Measurements from ENCODE around the gene NEU4. TPM values are rescaled to one million over a fixed set of nuclear protein-coding genes. Genes with fewer than 3 reads are reported as not detected.
A peak's percentile ranks its signal among the peaks of the same experiment; 100 is the strongest.

The NEU4 gene
- total and polyA plus RNA-seq, 2 of the 4 experiments (the other 2 are of a cell fraction), result not detected

GRCh38 chr2:241818943-241819270 is 9.9 kb downstream of the NEU4 start:
- no peaks in the 10 kb centered on the region for H3K36me3 ChIP-seq (ENCODE audit: control insufficient read depth, insufficient read depth, low read length)
- TF ChIP-seq BHLHE40 (IDR thresholded peaks at IDR 0.05; ENCODE audit: low read depth, low read length) (no peak), RCOR1 (IDR thresholded peaks at IDR 0.05; ENCODE audit: insufficient replicate concordance, low read length) (no peak), RAD21 (IDR thresholded peaks at IDR 0.05; ENCODE audit: low read length) (no peak), CTCF (conservative IDR thresholded peaks at IDR 0.05; ENCODE audit: low read depth, low read length) (no peak), POLR2A (IDR thresholded peaks at IDR 0.05; ENCODE audit: low read depth, low read length) (no peak), FOS (IDR thresholded peaks at IDR 0.05; ENCODE audit: low read depth, low read length) (no peak), CEBPB (IDR thresholded peaks at IDR 0.05; ENCODE audit: low read depth, low read length) (no peak), MAZ (IDR thresholded peaks at IDR 0.05; ENCODE audit: borderline replicate concordance, low read depth, low read length) (no peak), RFX5 (IDR thresholded peaks at IDR 0.05; ENCODE audit: low read depth, low read length) (no peak), NFE2L2 (IDR thresholded peaks at IDR 0.05; ENCODE audit: low read depth, low read length) (no peak), SMC3 (IDR thresholded peaks at IDR 0.05; ENCODE audit: low read depth, low read length) (no peak)
- TF ChIP-seq, protein P1, sequence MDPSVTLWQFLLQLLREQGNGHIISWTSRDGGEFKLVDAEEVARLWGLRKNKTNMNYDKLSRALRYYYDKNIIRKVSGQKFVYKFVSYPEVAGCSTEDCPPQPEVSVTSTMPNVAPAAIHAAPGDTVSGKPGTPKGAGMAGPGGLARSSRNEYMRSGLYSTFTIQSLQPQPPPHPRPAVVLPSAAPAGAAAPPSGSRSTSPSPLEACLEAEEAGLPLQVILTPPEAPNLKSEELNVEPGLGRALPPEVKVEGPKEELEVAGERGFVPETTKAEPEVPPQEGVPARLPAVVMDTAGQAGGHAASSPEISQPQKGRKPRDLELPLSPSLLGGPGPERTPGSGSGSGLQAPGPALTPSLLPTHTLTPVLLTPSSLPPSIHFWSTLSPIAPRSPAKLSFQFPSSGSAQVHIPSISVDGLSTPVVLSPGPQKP (IDR thresholded peaks at IDR 0.05; ENCODE audit: borderline replicate concordance, low read depth, low read length), result no peak
- no peak overlapping the region for H3K4me3 ChIP-seq (ENCODE audit: insufficient read depth, low read depth, low read length)
- H3K79me1 ChIP-seq (ENCODE audit: low read depth in 1 of 2, low read length in 2 of 2), result no peaks in the 10 kb centered on the region
- no peak overlapping the region for H2BK15ac ChIP-seq (ENCODE audit: low read depth, low read length)
- no peaks in the 10 kb centered on the region; the same call in 1 of the 2 replicates for H4K20me1 ChIP-seq (ENCODE audit: insufficient read depth, low read length)
- no TSS peak for BruUV-seq (replicated peaks)
- H2BK5ac ChIP-seq (ENCODE audit: low read depth, low read length, poor library complexity, severe bottlenecking), result no peak overlapping the region
- no peak overlapping the region for H3K27ac ChIP-seq (ENCODE audit: insufficient read depth, low read length)
- intact Hi-C loops (cut with micrococcal nuclease) (no loop called here), dilution Hi-C loops (cut with HindIII; ENCODE audit: low sequenced_read_pairs, unreplicated experiment) (no loop called here), in situ Hi-C loops (cut with MboI; ENCODE audit: low sequenced_read_pairs) (no loop called here)
- H3K9me1 ChIP-seq (ENCODE audit: insufficient read depth, low read length), result no peaks in the 10 kb centered on the region
- H2BK20ac ChIP-seq (ENCODE audit: low read depth, low read length), result no peak overlapping the region
- ChIA-PET POLR2A (ENCODE audit: unreplicated experiment) (no interaction called here), CTCF (no interaction called here)
- H4K5ac ChIP-seq (ENCODE audit: low read depth, low read length), result no peak overlapping the region
- 90% methylated on average over 4 of the region's 10 CpGs; no CpG with 5 or more reads in 1 of the 2 experiments for WGBS, 2 experiments (ENCODE audit: extremely low coverage in 2 of 2, insufficient read length in 1 of 2)
- no peaks in the 10 kb centered on the region for H3K4me1 ChIP-seq (ENCODE audit: control insufficient read depth, insufficient read depth, low read length)
- ATAC-seq (ENCODE audit: low read depth) (no peak), DNase-seq (no peak)
- peaks cover 15% of the 10 kb centered on the region; the same call in 1 of the 2 replicates for H3K27me3 ChIP-seq (ENCODE audit: control insufficient read depth, insufficient read depth, low read length)
- no peak overlapping the region for H3K56ac ChIP-seq (ENCODE audit: extremely low read depth, insufficient read depth, low read length)
- no peak overlapping the region for H3K14ac ChIP-seq (replicated peaks; ENCODE audit: low read depth, low read length)
- H4K91ac ChIP-seq (ENCODE audit: insufficient read depth, low read depth, low read length), result no peak overlapping the region
- no peak overlapping the region for H4K8ac ChIP-seq (ENCODE audit: low read depth in 2 of 2, low read length in 2 of 2)
- H3K4ac ChIP-seq (ENCODE audit: low read depth, low read length), result no peak overlapping the region
- H2AK5ac ChIP-seq (ENCODE audit: low read depth, low read length), result no peak overlapping the region
- no peak overlapping the region for H3K9ac ChIP-seq (ENCODE audit: low read depth, low read length)
- H3K4me2 ChIP-seq (ENCODE audit: low read depth, low read length), result no peak overlapping the region
- H3K9me3 ChIP-seq (ENCODE audit: control insufficient read depth, insufficient read depth, low read length), result no peaks in the 10 kb centered on the region; the same call in 1 of the 2 replicates
- peak overlapping the region; percentile 21 for H2AFZ ChIP-seq (replicated peaks; ENCODE audit: low read length, poor library complexity)
- no peak overlapping the region for H2AK9ac ChIP-seq (replicated peaks; ENCODE audit: low read depth, low read length, poor library complexity)
- no peak overlapping the region for H3K23ac ChIP-seq (ENCODE audit: low read depth, low read length)
- no peak overlapping the region for H2BK120ac ChIP-seq (ENCODE audit: low read depth, low read length)
- H3K18ac ChIP-seq (ENCODE audit: low read depth, low read length), result no peak overlapping the region
